KOPT-K1 (cell line): ENCODE data around the gene USP20.
A peak's percentile ranks its signal among the peaks of the same experiment; 100 is the strongest.
"Not testable (repeated sequence)": the region's sequence is repeated elsewhere in the genome, so short reads cannot be mapped to it uniquely, and the experiment has no call there.

Experiments used
- H3K27ac ChIP-seq: fragments of 200-600 bp; sonication (generic); 2 replicates; pipeline ENCODE4 v1.5.1; 2016; ENCODE audit warnings: antibody characterized with exemption, mild to moderate bottlenecking, low read depth, low read length; ENCODE audit not compliant: poor library complexity, severe bottlenecking
- H3K36me3 ChIP-seq: fragments of 200-600 bp; sonication (generic); 2 replicates; pipeline ENCODE4 v1.5.1; 2017; ENCODE audit warnings: antibody characterized with exemption, mild to moderate bottlenecking, low read length, moderate library complexity; ENCODE audit not compliant: insufficient read depth
- H3K9me3 ChIP-seq: fragments of 200-600 bp; sonication (generic); 2 replicates; pipeline ENCODE4 v1.5.1; 2017; ENCODE audit warnings: antibody characterized with exemption, low read length, mild to moderate bottlenecking; ENCODE audit not compliant: insufficient read depth, poor library complexity, severe bottlenecking

Gene USP20

DNA sequence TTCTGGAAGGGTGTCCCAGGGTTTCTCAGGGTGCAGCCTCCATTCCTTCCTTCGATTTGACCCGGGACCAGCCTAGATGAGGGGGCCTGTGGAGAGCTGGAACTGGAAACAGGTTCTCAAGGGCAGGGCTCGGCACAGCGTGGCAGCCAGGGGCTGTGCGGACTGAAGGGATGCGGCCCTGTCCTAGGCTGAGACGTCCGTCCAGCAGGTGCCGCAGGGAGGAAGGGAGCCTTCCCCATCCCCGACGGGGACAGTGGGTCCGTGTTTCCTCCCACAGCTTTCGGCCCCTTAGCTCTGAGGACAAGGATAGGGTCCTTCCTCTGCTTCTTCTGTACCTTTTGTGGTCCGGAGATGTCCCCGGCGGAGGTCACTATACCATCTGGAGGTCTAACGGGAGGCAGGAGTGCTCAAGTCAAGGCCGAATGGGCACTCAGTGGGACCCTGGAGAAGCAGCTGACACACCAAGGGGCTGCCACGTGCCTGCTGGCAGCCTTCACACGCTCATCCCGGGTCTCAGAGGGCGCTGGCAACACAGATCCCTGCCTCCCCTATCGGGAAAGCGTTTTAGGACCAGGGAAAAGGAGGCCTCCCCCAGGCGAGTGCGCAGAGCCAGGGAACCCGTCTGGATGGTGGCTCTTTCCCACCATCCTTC, 49.9 kb downstream of the USP20 start:
- Histone ChIP-seq H3K36me3 (peaks cover 5% of the 10 kb centered on the region; the same call in 1 of the 2 replicates), H3K27ac (peak overlapping the region; percentile 100), H3K9me3 (no peaks in the 10 kb centered on the region)

DNA sequence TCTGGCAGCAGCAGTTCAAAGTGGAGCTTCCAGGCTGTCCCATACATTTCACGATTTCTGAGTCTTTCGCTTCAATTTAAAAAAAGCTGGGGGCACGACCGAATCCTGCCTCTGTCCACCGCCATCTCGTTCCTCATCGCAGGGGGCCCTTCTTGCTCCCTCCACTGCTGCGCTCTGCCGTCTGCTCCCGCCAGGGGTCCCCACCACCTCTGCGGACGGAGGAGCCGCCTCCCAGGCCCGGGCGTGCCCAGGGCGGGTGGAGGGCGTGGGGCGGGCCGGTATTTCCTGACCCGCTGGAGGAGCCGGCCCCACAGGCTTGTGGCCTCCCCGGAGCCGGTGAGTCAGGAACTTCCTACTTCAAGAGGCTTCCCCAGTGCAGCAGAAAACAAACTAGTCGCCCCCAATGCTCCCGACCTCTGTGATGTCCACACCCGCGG, 50.4 kb downstream of the USP20 start:
- Histone ChIP-seq H3K36me3 (peaks cover 5% of the 10 kb centered on the region; the same call in 1 of the 2 replicates), H3K9me3 (no peaks in the 10 kb centered on the region), H3K27ac (peak overlapping the region; percentile 100)

DNA sequence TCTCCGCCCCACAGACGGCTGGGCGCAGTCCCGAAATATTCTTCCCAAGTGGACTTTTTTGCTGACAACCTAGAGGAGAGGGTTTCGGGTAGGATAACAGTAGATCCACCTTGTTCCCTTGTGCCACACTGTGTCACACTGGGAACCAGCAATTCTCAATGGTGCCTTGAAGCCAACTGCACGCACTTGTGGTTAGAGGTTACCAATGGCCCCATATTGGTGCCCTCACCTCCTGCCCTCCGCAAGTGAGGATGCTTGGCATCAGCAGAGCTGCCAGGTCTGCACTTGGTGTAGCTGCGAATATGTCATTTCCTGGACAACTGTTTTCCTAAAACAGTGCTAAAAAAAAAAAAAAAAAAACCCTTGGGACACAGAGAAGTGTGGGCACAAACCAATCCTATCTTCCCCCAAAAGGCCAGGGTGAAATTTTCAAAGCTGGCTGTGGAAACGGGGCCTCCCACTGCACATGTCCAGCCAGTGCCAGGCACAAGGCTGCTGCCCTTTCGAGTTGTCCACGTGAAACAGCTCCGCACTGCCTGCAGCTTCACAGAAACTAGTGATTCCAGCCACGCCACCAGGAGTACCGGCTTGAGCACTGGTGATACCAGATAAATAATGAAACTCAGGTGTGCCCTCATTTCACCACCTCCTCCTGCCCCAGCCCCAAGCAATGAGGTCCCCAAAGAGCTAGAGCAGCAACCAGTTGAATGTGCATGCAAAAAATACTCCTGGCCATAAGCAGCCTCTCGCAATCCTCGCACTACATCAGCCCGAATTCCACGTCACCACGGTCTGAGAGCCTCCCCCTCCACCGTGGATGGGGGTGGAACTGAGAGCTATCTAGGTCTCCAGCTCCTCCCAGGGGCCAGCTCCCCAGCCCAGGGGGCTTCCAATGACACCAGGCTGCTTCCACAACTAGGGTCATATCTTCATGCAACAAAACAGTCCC, 51.2 kb downstream of the USP20 start:
- Histone ChIP-seq H3K9me3 (no peaks in the 10 kb centered on the region), H3K27ac (peak overlapping the region; percentile 100), H3K36me3 (peaks cover 9% of the 10 kb centered on the region; the same call in 1 of the 2 replicates)

DNA sequence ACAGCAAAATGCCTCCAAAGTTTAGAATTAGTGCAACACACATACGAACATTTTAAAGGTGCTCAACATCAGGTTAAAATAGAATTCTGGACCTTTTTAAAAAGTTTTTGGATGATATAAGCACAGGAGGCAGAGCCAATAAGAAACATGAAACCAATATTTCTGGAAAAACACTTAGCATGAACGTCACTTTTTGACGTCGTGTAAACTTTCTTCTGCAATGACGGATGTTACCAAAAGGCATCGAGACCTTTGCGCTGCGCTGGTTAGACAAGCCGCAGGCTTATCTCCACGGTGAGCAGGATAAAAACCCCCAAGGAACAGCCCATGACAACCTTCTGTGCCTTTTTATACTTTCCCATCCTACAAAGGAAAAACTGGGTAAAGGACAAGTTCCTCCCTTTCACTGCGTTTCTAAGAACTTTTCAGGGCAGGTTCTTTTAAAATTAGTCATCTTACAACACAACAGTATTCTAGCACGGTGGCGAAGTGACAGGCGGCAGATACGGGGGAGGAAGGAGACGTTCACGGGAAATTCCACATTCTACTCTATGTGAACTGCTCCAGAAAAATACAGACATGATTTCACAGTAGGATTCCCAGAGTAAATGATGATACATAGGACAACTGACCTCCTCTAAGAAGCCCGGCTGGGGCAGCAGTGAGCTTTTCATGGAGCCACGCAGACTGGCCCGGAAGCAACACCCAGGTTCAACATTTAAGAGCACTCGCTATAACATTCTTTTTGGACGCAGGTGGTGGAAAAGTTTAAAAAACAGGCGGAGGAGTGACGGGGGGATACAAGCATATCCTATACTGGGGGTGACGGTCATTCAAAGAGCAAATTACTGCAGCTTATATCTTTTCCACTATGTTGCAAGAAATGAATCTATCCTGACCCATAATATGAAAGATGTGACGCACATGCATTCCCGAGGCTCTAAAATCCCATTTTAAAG, 52.4 kb downstream of the USP20 start:
- peak overlapping the region; percentile 100 for H3K27ac ChIP-seq
- peaks cover 9% of the 10 kb centered on the region; the same call in 1 of the 2 replicates for H3K36me3 ChIP-seq
- H3K9me3 ChIP-seq, result no peaks in the 10 kb centered on the region

DNA sequence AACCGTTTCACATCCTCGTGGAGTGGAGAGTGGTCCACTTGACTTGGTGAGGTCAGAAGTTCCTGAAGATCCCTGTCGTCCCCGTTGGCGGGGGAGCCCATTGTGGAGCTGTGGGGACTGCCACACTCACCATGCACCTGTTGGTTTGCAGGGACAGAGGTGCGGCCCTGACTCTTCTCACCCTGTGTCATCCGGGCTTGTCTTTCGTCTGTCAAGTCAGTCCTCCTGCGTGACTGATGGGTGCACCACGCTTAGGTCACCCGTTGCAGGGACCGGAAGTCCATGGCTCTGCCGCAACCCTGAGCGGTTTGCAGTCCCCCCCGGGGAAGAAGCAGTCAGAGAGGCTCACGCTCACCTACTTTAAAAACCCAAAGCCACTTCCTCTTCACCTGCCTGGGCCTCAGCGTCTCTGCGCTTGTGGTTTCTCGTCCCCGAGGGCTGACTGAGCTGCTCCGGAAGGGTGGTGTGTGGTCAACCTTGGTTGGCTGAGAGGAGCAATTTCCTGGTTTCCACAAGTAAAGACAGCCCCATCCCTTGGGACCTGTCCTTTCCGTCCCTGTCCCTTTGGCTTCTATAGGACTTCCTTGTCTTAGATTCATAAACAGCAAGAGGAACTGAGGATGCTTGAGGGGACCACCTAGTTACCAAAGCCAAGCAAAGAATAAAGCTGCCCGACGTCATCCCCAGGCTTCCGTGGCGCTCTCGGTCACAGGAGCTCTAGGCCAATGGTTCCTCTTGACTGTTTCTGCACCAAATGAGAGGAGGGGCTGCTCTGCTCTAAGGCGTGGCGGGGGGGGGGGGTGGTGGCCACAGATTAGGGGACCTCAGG, 53.2 kb downstream of the USP20 start:
- Histone ChIP-seq H3K36me3 (peaks cover 12% of the 10 kb centered on the region), H3K9me3 (no peaks in the 10 kb centered on the region), H3K27ac (peak overlapping the region; percentile 100)

DNA sequence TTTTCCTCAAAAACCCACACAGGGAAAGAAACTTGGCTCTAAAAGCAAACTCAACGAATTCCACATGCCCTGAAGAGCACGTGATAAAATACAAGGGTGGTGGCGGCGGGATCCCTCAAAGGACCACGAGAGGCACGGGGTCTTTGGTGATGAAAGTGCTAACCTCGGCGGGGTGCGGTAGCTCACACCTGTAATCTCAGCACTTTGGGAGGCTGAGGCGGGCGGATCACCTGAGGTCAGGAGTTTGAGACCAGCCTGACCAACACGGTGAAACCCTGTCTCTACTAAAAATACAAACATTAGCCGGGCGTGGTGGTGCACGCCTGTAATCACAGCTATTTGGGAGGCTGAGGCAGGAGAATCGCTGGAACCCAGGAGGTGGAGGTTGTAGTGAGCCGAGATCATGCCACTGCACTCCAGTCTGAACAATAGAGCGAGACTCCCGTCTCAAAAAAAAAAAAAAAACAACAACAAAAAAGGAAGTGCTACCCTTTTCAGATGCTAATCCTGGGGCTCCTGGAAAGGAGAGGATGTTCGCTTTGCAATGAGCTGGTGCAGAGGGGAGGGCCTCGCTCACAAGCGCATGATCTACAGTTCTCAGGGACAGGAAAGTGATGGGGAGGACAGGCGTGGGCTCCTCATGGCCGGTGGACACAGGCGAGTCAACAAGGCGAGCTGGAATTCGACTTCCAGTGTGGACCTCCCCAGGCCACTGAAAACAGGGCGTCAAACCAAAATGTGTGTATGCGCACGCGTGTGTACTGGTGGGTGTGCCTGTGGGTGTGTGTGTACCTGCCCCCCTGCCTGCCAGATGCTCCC, 54.1 kb downstream of the USP20 start:
- no peaks in the 10 kb centered on the region for H3K9me3 ChIP-seq
- H3K27ac ChIP-seq, result peak overlapping the region; percentile 100
- H3K36me3 ChIP-seq, result peaks cover 9% of the 10 kb centered on the region; the same call in 1 of the 2 replicates

DNA sequence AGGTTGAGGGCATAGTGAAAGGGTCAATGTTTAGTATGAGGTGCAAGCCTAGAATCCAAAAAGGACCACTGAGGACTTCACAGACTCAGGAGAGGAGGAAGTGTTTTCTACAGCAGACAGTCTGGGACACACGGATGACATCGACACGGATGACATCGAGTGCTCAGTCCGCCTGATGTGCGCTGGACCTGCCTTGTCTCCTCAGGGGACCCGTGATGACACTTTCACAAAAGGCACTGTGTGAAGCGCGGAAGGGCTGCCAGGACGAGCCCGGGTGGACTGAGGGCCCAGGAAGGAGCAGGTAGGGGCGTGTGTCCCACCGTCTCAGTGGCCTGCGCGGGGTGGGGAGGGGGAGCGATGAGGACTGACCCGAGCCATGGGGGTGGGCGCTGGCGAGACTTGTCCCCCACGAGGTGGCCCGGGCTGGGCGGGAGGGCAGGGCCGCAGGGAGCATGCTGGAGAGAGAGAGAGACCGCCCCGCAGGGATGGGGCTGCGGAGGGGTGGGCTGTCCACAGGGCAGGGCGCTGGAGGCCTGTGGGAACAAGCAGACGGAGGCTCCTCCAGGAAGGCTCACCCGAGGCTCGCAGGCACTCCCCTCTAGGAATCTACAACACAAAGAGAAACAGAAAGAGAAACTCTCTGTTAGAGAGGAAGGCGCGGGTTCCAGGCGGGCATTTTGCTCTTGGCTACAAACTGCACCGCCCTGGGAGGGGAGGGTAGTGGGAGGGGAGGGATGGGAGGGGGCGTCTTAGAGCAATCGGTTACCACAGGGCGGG, 54.9 kb downstream of the USP20 start:
- Histone ChIP-seq H3K27ac (peak overlapping the region; percentile 100), H3K9me3 (no peaks in the 10 kb centered on the region), H3K36me3 (peaks cover 12% of the 10 kb centered on the region; the same call in 1 of the 2 replicates)

DNA sequence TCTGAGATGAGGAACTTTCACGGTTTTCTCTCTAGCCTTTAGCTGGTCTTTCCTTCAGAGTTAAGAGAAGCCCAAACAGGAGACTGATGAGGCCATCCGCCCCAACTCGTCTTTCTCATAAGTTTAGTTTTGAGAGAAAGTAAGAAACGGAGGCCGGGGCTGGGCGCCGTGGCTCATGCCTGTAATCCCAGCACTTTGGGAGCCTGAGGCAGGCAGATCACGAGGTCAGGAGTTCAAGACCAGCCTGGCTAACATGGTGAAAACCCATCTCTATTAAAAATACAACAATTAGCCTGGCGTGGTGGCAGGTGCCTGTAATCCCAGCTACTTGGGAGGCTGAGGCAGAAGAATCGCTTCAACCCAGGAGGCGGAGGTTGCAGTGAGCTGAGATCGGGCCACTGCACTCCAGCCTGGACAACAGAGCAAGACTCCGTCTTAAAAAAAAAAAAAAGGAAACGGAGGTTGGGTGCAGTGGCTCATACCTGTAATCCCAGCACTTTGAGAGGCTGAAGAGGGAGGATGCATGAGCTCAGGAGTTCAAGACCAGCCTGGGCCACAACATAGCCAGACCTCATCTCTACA, 55.6 kb downstream of the USP20 start:
- Histone ChIP-seq H3K36me3 (peaks cover 14% of the 10 kb centered on the region; the same call in 1 of the 2 replicates), H3K27ac (peak overlapping the region; percentile 100)
- not testable (repeated sequence) for H3K9me3 ChIP-seq

DNA sequence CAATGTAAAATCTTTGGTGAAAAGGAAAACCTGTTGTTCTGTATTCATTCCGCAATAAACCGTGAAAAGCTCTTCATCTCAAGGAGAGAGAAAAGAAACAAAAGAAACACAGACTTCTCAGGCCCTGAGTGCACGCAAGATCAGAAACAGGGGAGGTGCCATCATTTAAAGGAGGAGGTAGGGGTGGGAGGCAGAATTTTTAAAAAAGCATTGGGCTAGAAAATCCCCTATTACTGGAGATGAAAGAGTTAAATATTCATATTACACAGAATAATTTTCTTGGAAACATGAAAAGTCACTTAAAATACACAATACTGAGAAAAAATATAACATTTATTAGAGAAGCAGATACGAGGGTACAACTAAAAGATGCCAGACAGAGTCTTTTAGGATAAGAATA, 56.3 kb downstream of the USP20 start:
- Histone ChIP-seq H3K36me3 (peaks cover 21% of the 10 kb centered on the region), H3K9me3 (no peaks in the 10 kb centered on the region), H3K27ac (peak overlapping the region; percentile 100)

DNA sequence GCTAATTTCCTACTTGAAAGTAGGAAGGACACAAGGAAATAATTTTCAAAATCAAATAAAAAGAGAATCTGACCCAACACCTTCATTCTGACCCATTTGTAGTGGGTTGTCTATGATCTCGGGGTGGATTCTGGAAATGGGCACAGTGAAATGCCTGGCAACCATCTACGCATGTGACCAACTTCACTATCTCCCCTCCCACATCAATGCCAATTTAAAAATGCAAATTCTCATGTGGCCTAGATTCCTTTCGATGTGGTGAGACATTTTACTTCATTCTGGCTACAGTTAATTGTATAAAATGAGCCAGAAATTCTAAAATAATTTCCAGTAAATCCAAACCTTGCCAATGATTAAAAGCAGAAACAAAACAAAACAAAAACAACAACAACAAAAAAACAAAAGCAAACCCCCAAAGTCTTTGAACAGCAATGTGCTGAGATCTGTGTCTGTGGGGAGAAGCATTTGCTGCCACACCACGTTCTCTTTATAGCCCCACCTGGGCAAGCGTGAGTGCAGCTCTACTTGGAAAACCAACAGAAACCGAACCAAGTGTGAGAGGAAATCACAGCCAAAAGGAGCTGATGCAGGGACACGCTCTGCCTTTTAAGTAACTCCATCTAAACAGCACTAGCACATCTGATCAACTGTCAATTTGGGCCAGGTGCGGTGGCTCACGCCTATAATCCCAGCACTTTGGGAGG, 59.0 kb downstream of the USP20 start:
- H3K9me3 ChIP-seq, result no peaks in the 10 kb centered on the region
- H3K27ac ChIP-seq, result peak overlapping the region; percentile 100
- peaks cover 48% of the 10 kb centered on the region for H3K36me3 ChIP-seq

DNA sequence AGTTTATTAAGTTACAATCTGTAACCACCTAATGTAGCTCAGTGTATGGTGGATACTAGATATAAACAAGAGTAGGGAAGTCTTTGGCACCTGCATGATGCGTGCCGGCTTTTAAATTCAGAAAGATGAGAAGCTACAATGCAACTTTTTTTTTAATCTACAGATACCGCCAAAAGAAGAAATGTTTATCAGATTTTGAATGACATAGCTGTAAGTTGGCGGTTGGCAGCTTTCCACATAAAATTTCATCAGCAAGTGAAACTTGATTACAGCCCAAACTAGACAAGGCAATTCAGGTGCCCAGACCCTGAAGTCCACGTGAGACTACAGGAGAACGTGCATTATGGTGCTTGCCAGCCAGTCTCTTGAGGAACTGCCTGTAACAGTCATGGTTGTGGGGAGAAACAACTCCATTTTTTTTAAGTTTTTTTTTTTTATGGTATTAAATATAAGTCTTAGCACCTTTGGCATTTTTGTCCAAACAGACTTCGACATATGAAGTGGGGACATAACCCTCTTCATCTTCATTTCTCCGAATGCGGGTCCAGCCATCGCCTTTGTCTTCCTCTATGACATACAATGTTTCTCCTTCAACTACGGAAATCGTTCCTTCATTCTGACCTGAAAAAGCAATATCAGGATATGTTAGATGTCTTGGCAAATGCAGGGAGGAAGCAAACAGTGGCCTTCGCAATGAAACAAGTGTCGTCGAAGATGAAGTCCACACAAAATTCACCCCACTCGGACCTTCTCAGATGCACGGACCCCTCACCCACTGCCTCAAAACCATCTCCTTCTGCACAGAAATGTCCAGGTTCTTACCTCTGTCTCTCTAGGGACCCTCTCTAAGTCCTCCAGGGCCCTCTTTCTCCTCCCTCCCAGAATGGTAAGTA, 60.4 kb downstream of the USP20 start:
- Histone ChIP-seq H3K36me3 (peaks cover 61% of the 10 kb centered on the region), H3K27ac (peak overlapping the region; percentile 100), H3K9me3 (no peaks in the 10 kb centered on the region)
